ENCODE measurements around the gene RFT1.

GRCh38 chr3:53071882-53072431, 58.3 kb downstream of the RFT1 start:
- TF ChIP-seq CTCF (IDR thresholded peaks at IDR 0.05) (no peak), POLR2A (IDR thresholded peaks at IDR 0.05) (no peak)
